Natural killer cell (primary cell): ENCODE data around the gene ALDH3B1. TPM values are rescaled to one million over a fixed set of nuclear protein-coding genes. Genes with fewer than 3 reads are reported as not detected.
A peak's percentile ranks its signal among the peaks of the same experiment; 100 is the strongest.

Experiments
- ATAC-seq, 3 donors: fragments of 150-1000 bp in 2 of 3; fragments of 200-7000 bp in 1 of 3; cut with Tn5 transposase; 1 replicate in 1 of 3; 2 replicates in 2 of 3; pipeline ENCODE4 v1.10.0; 2021; ENCODE audit warnings: mild to moderate bottlenecking in 2 of 3, moderate library complexity in 2 of 3
- DNase-seq, 2 donors: peaks; one replicate each; pipeline versions ENCODE4 v3.0.0 to v3.0.0-alpha.2; 2013 to 2021; ENCODE audit warnings: mixed read lengths in 1 of 2
- H3K27ac ChIP-seq: one replicate; pipeline ENCODE4 v1.5.1; 2013; ENCODE audit warnings: mild to moderate bottlenecking, low read length
- H3K27me3 ChIP-seq: one replicate; pipeline ENCODE4 v1.6.1; 2013; ENCODE audit warnings: low read length; ENCODE audit not compliant: control insufficient read depth, insufficient read depth
- H3K36me3 ChIP-seq: one replicate; pipeline ENCODE4 v1.6.1; 2013; ENCODE audit warnings: low read length; ENCODE audit not compliant: control insufficient read depth, insufficient read depth
- H3K4me1 ChIP-seq: one replicate; pipeline ENCODE4 v1.6.1; 2013; ENCODE audit warnings: low read length; ENCODE audit not compliant: control insufficient read depth, insufficient read depth
- H3K4me3 ChIP-seq: one replicate; pipeline ENCODE4 v1.5.1; 2013; ENCODE audit warnings: low read length
- H3K9me3 ChIP-seq: one replicate; pipeline ENCODE4 v1.6.1; 2013; ENCODE audit warnings: low read length; ENCODE audit not compliant: control insufficient read depth, insufficient read depth
- H3K27ac Mint-ChIP-seq, 2 donors: one replicate each; pipeline ENCODE4 v1.8.0; 2022; ENCODE audit warnings: mild to moderate bottlenecking in 2 of 2, mixed read lengths in 2 of 2, moderate library complexity in 1 of 2
- H3K27me3 Mint-ChIP-seq, 2 donors: one replicate each; pipeline ENCODE4 v1.8.0; 2022; ENCODE audit warnings: low read depth in 2 of 2, mixed read lengths in 2 of 2
- H3K36me3 Mint-ChIP-seq: one replicate; pipeline ENCODE4 v1.8.0; 2022; ENCODE audit warnings: mixed read lengths
- H3K4me1 Mint-ChIP-seq, 2 donors: one replicate each; pipeline ENCODE4 v1.8.0; 2022; ENCODE audit warnings: mixed read lengths in 2 of 2
- H3K4me3 Mint-ChIP-seq: one replicate; pipeline ENCODE4 v1.8.0; 2022; ENCODE audit warnings: mild to moderate bottlenecking, moderate library complexity, mixed read lengths
- H3K9me3 Mint-ChIP-seq, 2 donors: one replicate each; pipeline ENCODE4 v1.8.0; 2022; ENCODE audit warnings: mixed read lengths in 2 of 2
- CTCF ChIP-seq: fragments of 200-600 bp; IDR thresholded peaks from one replicate; pipeline ENCODE4 v1.8.0; 2022; ENCODE audit warnings: antibody characterized with exemption
- WGBS: methylation state at CpG from one replicate; pipeline ENCODE4 v1.1.7; 2013; ENCODE audit warnings: missing lambda C conversion rate; ENCODE audit not compliant: insufficient coverage; 5-methylcytosine and 5-hydroxymethylcytosine counted together
- intact Hi-C: fragments of 100-400 bp; cut with micrococcal nuclease; formaldehyde crosslinking; loops from one replicate; pipeline ENCODE4 v1.14.2; 2022
- total RNA-seq, 4 donors: library from RNA; stranded (reverse); fragments of 120-200 nt in 1 of 4; gene quantifications; one replicate each; pipeline versions ENCODE4 v1.2.3 to v1.2.4, GENCODE V29; 2013 to 2022

Gene ALDH3B1
- total RNA-seq, 3 donors from 2014 or later (not counting 1 experiment from before 2014, with no cell fraction given): 2.4 to 9.0 (median 4.0) TPM

GRCh38 chr11:68036141-68036716 is 26.1 kb downstream of the ALDH3B1 start:
- H3K36me3 ChIP-seq: peaks cover 18% of the 10 kb centered on the region
- Mint-ChIP-seq H3K36me3 (no peaks in the 10 kb centered on the region), H3K27me3 (no peaks in the 10 kb centered on the region), H3K27ac (peak overlapping the region; percentile 97 to 99), H3K4me1 (peaks cover 38 to 46% of the 10 kb centered on the region in 2 donors), H3K9me3 (no peaks in the 10 kb centered on the region), H3K4me3 (peak overlapping the region; percentile 84)
- H3K4me1 ChIP-seq: peaks cover 81% of the 10 kb centered on the region
- 67% methylated on average over 27 of the region's 27 CpGs for WGBS
- H3K27me3 ChIP-seq: no peaks in the 10 kb centered on the region
- no peak for TF ChIP-seq CTCF
- H3K9me3 ChIP-seq: no peaks in the 10 kb centered on the region
- peak overlapping the region; percentile 94 for H3K27ac ChIP-seq
- DNase-seq (no peak), ATAC-seq (no peak)
- no peak overlapping the region for H3K4me3 ChIP-seq
- intact Hi-C loops: loop anchor here (2.0 kb wide), 1 partner anchor 85 kb away; the partner anchor contains the start of gene CHKA

- peak; percentile 50 to 54 for DNase-seq
- peak; percentile 59 to 81 (median 72) for ATAC-seq
Observed at GRCh38 chr11:68036717-68037239, 26.7 kb downstream of the ALDH3B1 start.

GRCh38 chr11:68037411-68038225 is 27.5 kb downstream of the ALDH3B1 start:
- no peaks in the 10 kb centered on the region for H3K9me3 Mint-ChIP-seq
- ATAC-seq: no peak
- H3K27me3 Mint-ChIP-seq: no peaks in the 10 kb centered on the region
- H3K4me3 Mint-ChIP-seq: peak overlapping the region; percentile 84
- Histone ChIP-seq H3K27me3 (no peaks in the 10 kb centered on the region), H3K9me3 (no peaks in the 10 kb centered on the region), H3K4me3 (no peak overlapping the region), H3K36me3 (peaks cover 26% of the 10 kb centered on the region), H3K27ac (peak overlapping the region; percentile 94), H3K4me1 (peaks cover 78% of the 10 kb centered on the region)
- DNase-seq: no peak
- 87% methylated on average over 20 of the region's 20 CpGs for WGBS
- H3K27ac Mint-ChIP-seq: peak overlapping the region; percentile 97 to 99
- intact Hi-C loops: loop anchor here (2.0 kb wide), 1 partner anchor 83 kb away; the partner anchor contains the start of gene CHKA
- no peaks in the 10 kb centered on the region for H3K36me3 Mint-ChIP-seq
- no peak for TF ChIP-seq CTCF
- H3K4me1 Mint-ChIP-seq: peaks cover 31 to 46% of the 10 kb centered on the region in 2 donors

More at GRCh38 chr11:68036717-68037239, 26.7 kb downstream of the ALDH3B1 start:
- 11% methylated on average over 14 of the region's 14 CpGs for WGBS
- TF ChIP-seq CTCF: no peak
- H3K36me3 Mint-ChIP-seq: no peaks in the 10 kb centered on the region
- H3K27ac ChIP-seq: peak overlapping the region; percentile 94
- H3K27me3 Mint-ChIP-seq: no peaks in the 10 kb centered on the region
- H3K36me3 ChIP-seq: peaks cover 24% of the 10 kb centered on the region
- H3K4me3 Mint-ChIP-seq: peak overlapping the region; percentile 84
- H3K27ac Mint-ChIP-seq: peak overlapping the region; percentile 97 to 99
- peaks cover 81% of the 10 kb centered on the region for H3K4me1 ChIP-seq
- H3K4me3 ChIP-seq: no peak overlapping the region
- no peaks in the 10 kb centered on the region for H3K9me3 ChIP-seq
- peaks cover 33 to 45% of the 10 kb centered on the region in 2 donors for H3K4me1 Mint-ChIP-seq
- intact Hi-C loops: loop anchor here (2.0 kb wide), 1 partner anchor 84 kb away; the partner anchor contains the start of gene CHKA
- no peaks in the 10 kb centered on the region for H3K9me3 Mint-ChIP-seq
- H3K27me3 ChIP-seq: no peaks in the 10 kb centered on the region
